ENCODE results near the gene RARS2. TPM values are rescaled to one million over a fixed set of nuclear protein-coding genes. Genes with fewer than 3 reads are reported as not detected.

RARS2 gene
- 45.7 TPM for polyA plus RNA-seq (2013, experiment 1 of 2)
- 45.4 TPM for polyA plus RNA-seq (2013, experiment 2 of 2)

- no CpG with 5 or more reads among the region's 49 CpGs for WGBS, 2 donors (ENCODE audit: extremely low coverage in 2 of 2, insufficient read length in 2 of 2, insufficient replicate concordance in 1 of 2)
Observed at GRCh38 chr6:87589693-87590416, at the start of gene RARS2, which contains the start of gene ORC3. RARS2 (minus strand) TSS chr6:87589987; CDS start chr6:87589957, 30 bp downstream. ORC3 (plus strand) TSS chr6:87590135; CDS start chr6:87590169, 34 bp downstream.

GRCh38 chr6:87639373-87639772, 49.6 kb upstream of the RARS2 start:
- H3K36me3 ChIP-seq (replicated peaks in 1 of 2; ENCODE audit: control insufficient read depth in 2 of 2, insufficient read depth in 2 of 2, low read length in 2 of 2), result peaks cover 5 to 62% of the 10 kb centered on the region in 2 donors
- H2BK5ac ChIP-seq (ENCODE audit: low read length), result no peak overlapping the region
- no peak overlapping the region for H3K18ac ChIP-seq (ENCODE audit: low read length)
- no peaks in the 10 kb centered on the region for H3K79me1 ChIP-seq (ENCODE audit: low read depth, low read length)
- H3K27ac ChIP-seq (replicated peaks; ENCODE audit: low read length), result no peak overlapping the region
- no peaks in the 10 kb centered on the region for H3K9me3 ChIP-seq (replicated peaks in 1 of 2; ENCODE audit: control insufficient read depth in 2 of 2, insufficient read depth in 1 of 2, low read depth in 1 of 2, low read length in 2 of 2)
- no CpG with 5 or more reads among the region's 4 CpGs for WGBS, 2 donors (ENCODE audit: extremely low coverage in 2 of 2, insufficient read length in 2 of 2, insufficient replicate concordance in 1 of 2)
- H3K4ac ChIP-seq (ENCODE audit: low read length), result no peak overlapping the region
- no peak for DNase-seq (ENCODE audit: low spot score)
- no peak overlapping the region for H3K14ac ChIP-seq (ENCODE audit: low read length)
- no peak overlapping the region for H2BK120ac ChIP-seq (ENCODE audit: low read depth, low read length)
- H3K9ac ChIP-seq (ENCODE audit: low read depth, low read length, poor library complexity), result no peak overlapping the region
- no peak overlapping the region for H2BK15ac ChIP-seq (ENCODE audit: low read length)
- no peak overlapping the region for H2AK5ac ChIP-seq (ENCODE audit: low read depth, low read length)
- no peak overlapping the region for H4K8ac ChIP-seq (ENCODE audit: low read depth, low read length)
- H3K4me3 ChIP-seq (ENCODE audit: low read length in 2 of 2), result no peak overlapping the region
- H3K27me3 ChIP-seq (ENCODE audit: control insufficient read depth in 3 of 3, insufficient read depth in 3 of 3, low read depth in 1 of 3, low read length in 3 of 3), result no peaks in the 10 kb centered on the region
- no peak overlapping the region for H2BK12ac ChIP-seq (ENCODE audit: low read length)
- H3K4me1 ChIP-seq (ENCODE audit: control insufficient read depth in 2 of 2, insufficient read depth in 1 of 2, low read depth in 1 of 2, low read length in 2 of 2), result no peaks in the 10 kb centered on the region
- H4K91ac ChIP-seq (ENCODE audit: low read depth, low read length, poor library complexity), result no peak overlapping the region
- no peak overlapping the region for H2AFZ ChIP-seq (ENCODE audit: low read length)
- H3K4me2 ChIP-seq (ENCODE audit: insufficient read depth, low read length, poor library complexity, severe bottlenecking), result no peak overlapping the region
- H3K23ac ChIP-seq (ENCODE audit: low read depth, low read length, poor library complexity), result no peak overlapping the region

More at GRCh38 chr6:87589693-87590416, at the start of gene RARS2, which contains the start of gene ORC3:
- H3K23ac ChIP-seq (ENCODE audit: low read depth, low read length, poor library complexity), result peak within 1 kb of the TSS; percentile 69
- no peak within 1 kb of the TSS for H2BK15ac ChIP-seq (ENCODE audit: low read length)
- peak within 1 kb of the TSS; percentile 92 for H3K18ac ChIP-seq (ENCODE audit: low read length)
- no peak within 1 kb of the TSS for H3K14ac ChIP-seq (ENCODE audit: low read length)
- no peaks in the 10 kb centered on the region for H3K27me3 ChIP-seq (ENCODE audit: control insufficient read depth in 3 of 3, insufficient read depth in 3 of 3, low read depth in 1 of 3, low read length in 3 of 3)
- no peak within 1 kb of the TSS for H2BK5ac ChIP-seq (ENCODE audit: low read length)
- H3K4me1 ChIP-seq (ENCODE audit: control insufficient read depth in 2 of 2, insufficient read depth in 1 of 2, low read depth in 1 of 2, low read length in 2 of 2), result peaks cover 0 to 6% of the 10 kb centered on the region in 2 donors
- no peak within 1 kb of the TSS for H3K4ac ChIP-seq (ENCODE audit: low read length)
- H3K9ac ChIP-seq (ENCODE audit: low read depth, low read length, poor library complexity), result peak within 1 kb of the TSS; percentile 95
- no peak within 1 kb of the TSS for H2BK12ac ChIP-seq (ENCODE audit: low read length)
- peak within 1 kb of the TSS; percentile 32 for H3K27ac ChIP-seq (replicated peaks; ENCODE audit: low read length)
- H2BK120ac ChIP-seq (ENCODE audit: low read depth, low read length), result no peak within 1 kb of the TSS
- H3K4me2 ChIP-seq (ENCODE audit: insufficient read depth, low read length, poor library complexity, severe bottlenecking), result peak within 1 kb of the TSS; percentile 62
- peak; percentile 93 for DNase-seq (ENCODE audit: low spot score)
- peaks cover 2% of the 10 kb centered on the region for H3K79me1 ChIP-seq (ENCODE audit: low read depth, low read length)
- H4K91ac ChIP-seq (ENCODE audit: low read depth, low read length, poor library complexity), result no peak within 1 kb of the TSS
- H3K36me3 ChIP-seq (replicated peaks in 1 of 2; ENCODE audit: control insufficient read depth in 2 of 2, insufficient read depth in 2 of 2, low read length in 2 of 2), result peaks cover 0 to 52% of the 10 kb centered on the region in 2 donors
- H3K4me3 ChIP-seq (ENCODE audit: low read length in 2 of 2), result peak within 1 kb of the TSS; percentile 92 to 97
- no peak within 1 kb of the TSS for H2AK5ac ChIP-seq (ENCODE audit: low read depth, low read length)
- H3K9me3 ChIP-seq (replicated peaks in 1 of 2; ENCODE audit: control insufficient read depth in 2 of 2, insufficient read depth in 1 of 2, low read depth in 1 of 2, low read length in 2 of 2), result no peaks in the 10 kb centered on the region
- peak within 1 kb of the TSS; percentile 94 for H2AFZ ChIP-seq (ENCODE audit: low read length)
- no peak within 1 kb of the TSS for H4K8ac ChIP-seq (ENCODE audit: low read depth, low read length)

- WGBS, 2 donors (ENCODE audit: extremely low coverage in 2 of 2, insufficient read length in 2 of 2, insufficient replicate concordance in 1 of 2), result no CpG with 5 or more reads among the region's 1 CpG
- Histone ChIP-seq H2BK12ac (ENCODE audit: low read length) (no peak overlapping the region), H3K9ac (ENCODE audit: low read depth, low read length, poor library complexity) (no peak overlapping the region), H3K4ac (ENCODE audit: low read length) (no peak overlapping the region), H3K27ac (replicated peaks; ENCODE audit: low read length) (no peak overlapping the region), H3K23ac (ENCODE audit: low read depth, low read length, poor library complexity) (no peak overlapping the region), H3K18ac (ENCODE audit: low read length) (no peak overlapping the region), H2AFZ (ENCODE audit: low read length) (no peak overlapping the region), H3K9me3 (replicated peaks in 1 of 2; ENCODE audit: control insufficient read depth in 2 of 2, insufficient read depth in 1 of 2, low read depth in 1 of 2, low read length in 2 of 2) (no peaks in the 10 kb centered on the region), H3K4me2 (ENCODE audit: insufficient read depth, low read length, poor library complexity, severe bottlenecking) (no peak overlapping the region), H2BK5ac (ENCODE audit: low read length) (no peak overlapping the region), H3K27me3 (ENCODE audit: control insufficient read depth in 3 of 3, insufficient read depth in 3 of 3, low read depth in 1 of 3, low read length in 3 of 3) (no peaks in the 10 kb centered on the region), H4K91ac (ENCODE audit: low read depth, low read length, poor library complexity) (no peak overlapping the region), H3K4me3 (ENCODE audit: low read length in 2 of 2) (no peak overlapping the region), H2BK120ac (ENCODE audit: low read depth, low read length) (no peak overlapping the region), H3K14ac (ENCODE audit: low read length) (no peak overlapping the region), H2BK15ac (ENCODE audit: low read length) (no peak overlapping the region), H4K8ac (ENCODE audit: low read depth, low read length) (no peak overlapping the region), H3K79me1 (ENCODE audit: low read depth, low read length) (no peaks in the 10 kb centered on the region), H3K36me3 (replicated peaks in 1 of 2; ENCODE audit: control insufficient read depth in 2 of 2, insufficient read depth in 2 of 2, low read length in 2 of 2) (peaks cover 5 to 80% of the 10 kb centered on the region in 2 donors), H3K4me1 (ENCODE audit: control insufficient read depth in 2 of 2, insufficient read depth in 1 of 2, low read depth in 1 of 2, low read length in 2 of 2) (no peaks in the 10 kb centered on the region), H2AK5ac (ENCODE audit: low read depth, low read length) (no peak overlapping the region)
- no peak for DNase-seq (ENCODE audit: low spot score)
Observed at GRCh38 chr6:87637106-87637505, 47.3 kb upstream of the RARS2 start.

- Histone ChIP-seq H3K27ac (replicated peaks; ENCODE audit: low read length) (no peak overlapping the region), H4K8ac (ENCODE audit: low read depth, low read length) (no peak overlapping the region), H3K4me2 (ENCODE audit: insufficient read depth, low read length, poor library complexity, severe bottlenecking) (no peak overlapping the region), H3K23ac (ENCODE audit: low read depth, low read length, poor library complexity) (no peak overlapping the region), H3K9ac (ENCODE audit: low read depth, low read length, poor library complexity) (no peak overlapping the region), H3K18ac (ENCODE audit: low read length) (no peak overlapping the region), H2BK12ac (ENCODE audit: low read length) (no peak overlapping the region), H2BK120ac (ENCODE audit: low read depth, low read length) (no peak overlapping the region), H3K4me3 (ENCODE audit: low read length in 2 of 2) (no peak overlapping the region), H3K4ac (ENCODE audit: low read length) (no peak overlapping the region), H2BK15ac (ENCODE audit: low read length) (no peak overlapping the region), H3K27me3 (ENCODE audit: control insufficient read depth in 3 of 3, insufficient read depth in 3 of 3, low read depth in 1 of 3, low read length in 3 of 3) (no peaks in the 10 kb centered on the region), H2AK5ac (ENCODE audit: low read depth, low read length) (no peak overlapping the region), H3K36me3 (replicated peaks in 1 of 2; ENCODE audit: control insufficient read depth in 2 of 2, insufficient read depth in 2 of 2, low read length in 2 of 2) (peaks cover 5 to 74% of the 10 kb centered on the region in 2 donors), H3K4me1 (ENCODE audit: control insufficient read depth in 2 of 2, insufficient read depth in 1 of 2, low read depth in 1 of 2, low read length in 2 of 2) (no peaks in the 10 kb centered on the region), H4K91ac (ENCODE audit: low read depth, low read length, poor library complexity) (no peak overlapping the region), H3K79me1 (ENCODE audit: low read depth, low read length) (no peaks in the 10 kb centered on the region), H3K9me3 (replicated peaks in 1 of 2; ENCODE audit: control insufficient read depth in 2 of 2, insufficient read depth in 1 of 2, low read depth in 1 of 2, low read length in 2 of 2) (no peaks in the 10 kb centered on the region), H2AFZ (ENCODE audit: low read length) (no peak overlapping the region), H3K14ac (ENCODE audit: low read length) (no peak overlapping the region), H2BK5ac (ENCODE audit: low read length) (no peak overlapping the region)
- no CpG with 5 or more reads among the region's 1 CpG for WGBS, 2 donors (ENCODE audit: extremely low coverage in 2 of 2, insufficient read length in 2 of 2, insufficient replicate concordance in 1 of 2)
- no peak for DNase-seq (ENCODE audit: low spot score)
Observed at GRCh38 chr6:87636315-87636714, 46.5 kb upstream of the RARS2 start.

All from neuronal stem cell (in vitro differentiated cells).